ENCODE data around the gene POLN.

DNA sequence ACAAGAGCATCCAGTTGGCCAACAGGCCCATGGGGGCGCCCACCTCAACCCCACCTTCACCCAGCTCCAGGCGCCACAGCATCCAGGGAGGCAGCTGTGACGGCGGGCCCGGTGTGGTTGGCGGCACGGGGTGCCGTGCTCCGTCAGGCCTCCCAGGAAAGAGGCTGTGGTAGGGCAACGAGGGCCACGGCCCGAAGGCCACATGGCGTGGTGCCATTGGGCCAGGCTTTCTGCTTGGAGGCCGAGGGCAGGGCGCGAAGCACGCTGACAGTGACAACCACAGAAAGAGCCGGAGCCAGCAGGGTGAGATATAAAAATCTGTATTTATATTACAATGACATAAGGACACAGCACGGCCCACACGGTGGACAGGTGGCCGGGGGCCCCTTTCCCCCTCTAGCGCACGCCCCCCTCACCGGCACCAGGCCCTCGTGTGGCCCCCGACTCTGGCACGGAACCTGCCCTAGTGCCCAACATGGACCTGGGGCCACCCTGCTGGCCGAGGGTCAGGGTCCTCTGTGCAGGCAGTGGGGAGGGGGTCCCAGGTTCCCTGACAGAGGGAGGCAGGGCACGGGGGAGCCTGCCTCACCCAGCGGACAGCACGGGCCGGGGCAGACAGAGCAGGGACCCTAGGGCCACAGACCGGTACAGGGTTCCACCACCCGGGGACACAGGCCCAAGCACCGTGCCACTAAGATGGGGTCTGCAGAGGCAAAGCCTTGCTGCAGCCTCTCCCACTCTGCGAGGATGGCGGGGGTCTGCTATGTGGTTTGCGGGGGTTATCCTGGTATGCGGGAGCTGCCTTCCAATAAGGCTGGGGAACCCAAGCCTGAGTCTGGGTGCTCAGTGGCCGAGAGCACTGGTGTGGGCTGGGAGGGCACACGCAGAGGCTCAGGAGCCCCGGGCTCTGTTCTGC is 5.5 kb upstream of the POLN start:
- TF ChIP-seq CTCF (conservative IDR thresholded peaks at IDR 0.05; ENCODE audit: low read length) (no peak), EZH2phosphoT487 (IDR thresholded peaks at IDR 0.05; ENCODE audit: borderline replicate concordance) (no peak)

Data from Loucy (cell line).